Measurements from ENCODE around the gene ITGA11.

Gene ITGA11

GRCh38 chr15:68447976-68448755, 16.2 kb upstream of the ITGA11 start:
- DNase-seq = no peak

GRCh38 chr15:68447209-68447608, 15.2 kb upstream of the ITGA11 start:
- DNase-seq = no peak

- DNase-seq = no peak
Measured at GRCh38 chr15:68445351-68445750, 13.4 kb upstream of the ITGA11 start.

GRCh38 chr15:68444336-68444735, 12.4 kb upstream of the ITGA11 start:
- no peak for DNase-seq

- DNase-seq = no peak
Measured at GRCh38 chr15:68442903-68443302, 10.9 kb upstream of the ITGA11 start.

GRCh38 chr15:68442041-68442440, 10.1 kb upstream of the ITGA11 start:
- no peak for DNase-seq

GRCh38 chr15:68441045-68441743, 9.2 kb upstream of the ITGA11 start:
- DNase-seq = no peak

GRCh38 chr15:68440136-68440535, 8.2 kb upstream of the ITGA11 start:
- DNase-seq = no peak

- DNase-seq = no peak
Measured at GRCh38 chr15:68439506-68439905, 7.5 kb upstream of the ITGA11 start.

- no peak for DNase-seq
Measured at GRCh38 chr15:68436680-68437079, 4.7 kb upstream of the ITGA11 start.

GRCh38 chr15:68435966-68436365, 4.0 kb upstream of the ITGA11 start:
- no peak for DNase-seq

- DNase-seq = no peak
Measured at GRCh38 chr15:68434021-68434420, 2.1 kb upstream of the ITGA11 start.

GRCh38 chr15:68433551-68433950, 1.6 kb upstream of the ITGA11 start:
- no peak for DNase-seq

- no peak for DNase-seq
Measured at GRCh38 chr15:68432441-68433064, 590 bp upstream of the ITGA11 start.

GRCh38 chr15:68431037-68431791, 749 bp downstream of the ITGA11 start:
- no peak for DNase-seq

- no peak for DNase-seq
Measured at GRCh38 chr15:68430471-68431036, 1.4 kb downstream of the ITGA11 start.

- DNase-seq = no peak
Measured at GRCh38 chr15:68429691-68430470, 2.1 kb downstream of the ITGA11 start.

- no peak for DNase-seq
Measured at GRCh38 chr15:68428431-68428940, 3.5 kb downstream of the ITGA11 start.

- no peak for DNase-seq
Measured at GRCh38 chr15:68427963-68428362, 4.0 kb downstream of the ITGA11 start.

- no peak for DNase-seq
Measured at GRCh38 chr15:68427366-68427765, 4.6 kb downstream of the ITGA11 start.

- DNase-seq = no peak
Measured at GRCh38 chr15:68426116-68426515, 5.8 kb downstream of the ITGA11 start.

Measured in activated CD4-positive, alpha-beta T cell treated with anti-CD3 and anti-CD28 coated beads, Interleukin-2, Interleukin-6, amounts not matched to agents 100 ng/mL and 50 ng/mL, durations not matched to agents 16 hours and 8 hours (primary cell).